Measurements from ENCODE around the gene MYMK.

Gene MYMK

GRCh38 chr9:133531293-133531692 is 6.5 kb upstream of the MYMK start:
- peaks cover 12% of the 10 kb centered on the region for H3K4me1 ChIP-seq (ENCODE audit: control insufficient read depth, insufficient read depth, low read length)
- H3K27me3 ChIP-seq (replicated peaks; ENCODE audit: control insufficient read depth, insufficient read depth, low read length), result peaks cover 64% of the 10 kb centered on the region
- no peak overlapping the region for H3K4me3 ChIP-seq (ENCODE audit: low read length)
- no peak overlapping the region for H3K9ac ChIP-seq (ENCODE audit: low read length)
- no peaks in the 10 kb centered on the region for H3K9me3 ChIP-seq (ENCODE audit: control insufficient read depth, low read length)
- DNase-seq (ENCODE audit: low read depth), result no peak
- no peaks in the 10 kb centered on the region for H3K36me3 ChIP-seq (ENCODE audit: control insufficient read depth, insufficient read depth, low read length, severe bottlenecking)

GRCh38 chr9:133529874-133530273 is 5.1 kb upstream of the MYMK start:
- Histone ChIP-seq H3K9me3 (ENCODE audit: control insufficient read depth, low read length) (no peaks in the 10 kb centered on the region), H3K36me3 (ENCODE audit: control insufficient read depth, insufficient read depth, low read length, severe bottlenecking) (no peaks in the 10 kb centered on the region), H3K9ac (ENCODE audit: low read length) (no peak overlapping the region), H3K4me3 (ENCODE audit: low read length) (no peak overlapping the region), H3K4me1 (ENCODE audit: control insufficient read depth, insufficient read depth, low read length) (peaks cover 12% of the 10 kb centered on the region), H3K27me3 (replicated peaks; ENCODE audit: control insufficient read depth, insufficient read depth, low read length) (peaks cover 65% of the 10 kb centered on the region)
- DNase-seq (ENCODE audit: low read depth), result no peak

- Histone ChIP-seq H3K27me3 (replicated peaks; ENCODE audit: control insufficient read depth, insufficient read depth, low read length) (peaks cover 65% of the 10 kb centered on the region), H3K9ac (ENCODE audit: low read length) (no peak overlapping the region), H3K4me3 (ENCODE audit: low read length) (no peak overlapping the region), H3K9me3 (ENCODE audit: control insufficient read depth, low read length) (no peaks in the 10 kb centered on the region), H3K4me1 (ENCODE audit: control insufficient read depth, insufficient read depth, low read length) (peaks cover 12% of the 10 kb centered on the region), H3K36me3 (ENCODE audit: control insufficient read depth, insufficient read depth, low read length, severe bottlenecking) (no peaks in the 10 kb centered on the region)
- no peak for DNase-seq (ENCODE audit: low read depth)
These were observed 4.7 kb upstream of the MYMK start for GRCh38 chr9:133529457-133529856.

GRCh38 chr9:133528876-133529241 is 4.1 kb upstream of the MYMK start:
- peaks cover 65% of the 10 kb centered on the region for H3K27me3 ChIP-seq (replicated peaks; ENCODE audit: control insufficient read depth, insufficient read depth, low read length)
- H3K4me1 ChIP-seq (ENCODE audit: control insufficient read depth, insufficient read depth, low read length), result peaks cover 8% of the 10 kb centered on the region
- no peak overlapping the region for H3K9ac ChIP-seq (ENCODE audit: low read length)
- no peak for DNase-seq (ENCODE audit: low read depth)
- H3K9me3 ChIP-seq (ENCODE audit: control insufficient read depth, low read length), result no peaks in the 10 kb centered on the region
- no peak overlapping the region for H3K4me3 ChIP-seq (ENCODE audit: low read length)
- H3K36me3 ChIP-seq (ENCODE audit: control insufficient read depth, insufficient read depth, low read length, severe bottlenecking), result no peaks in the 10 kb centered on the region

GRCh38 chr9:133528001-133528875 is 3.5 kb upstream of the MYMK start:
- no peaks in the 10 kb centered on the region for H3K36me3 ChIP-seq (ENCODE audit: control insufficient read depth, insufficient read depth, low read length, severe bottlenecking)
- peaks cover 8% of the 10 kb centered on the region for H3K4me1 ChIP-seq (ENCODE audit: control insufficient read depth, insufficient read depth, low read length)
- H3K27me3 ChIP-seq (replicated peaks; ENCODE audit: control insufficient read depth, insufficient read depth, low read length), result peaks cover 70% of the 10 kb centered on the region
- H3K9ac ChIP-seq (ENCODE audit: low read length), result no peak overlapping the region
- H3K9me3 ChIP-seq (ENCODE audit: control insufficient read depth, low read length), result no peaks in the 10 kb centered on the region
- H3K4me3 ChIP-seq (ENCODE audit: low read length), result no peak overlapping the region
- DNase-seq (ENCODE audit: low read depth), result no peak

GRCh38 chr9:133527444-133527920 is 2.7 kb upstream of the MYMK start:
- H3K4me3 ChIP-seq (ENCODE audit: low read length), result no peak overlapping the region
- peaks cover 8% of the 10 kb centered on the region for H3K4me1 ChIP-seq (ENCODE audit: control insufficient read depth, insufficient read depth, low read length)
- no peak for DNase-seq (ENCODE audit: low read depth)
- no peaks in the 10 kb centered on the region for H3K9me3 ChIP-seq (ENCODE audit: control insufficient read depth, low read length)
- H3K27me3 ChIP-seq (replicated peaks; ENCODE audit: control insufficient read depth, insufficient read depth, low read length), result peaks cover 73% of the 10 kb centered on the region
- no peaks in the 10 kb centered on the region for H3K36me3 ChIP-seq (ENCODE audit: control insufficient read depth, insufficient read depth, low read length, severe bottlenecking)
- H3K9ac ChIP-seq (ENCODE audit: low read length), result no peak overlapping the region

- Histone ChIP-seq H3K4me3 (ENCODE audit: low read length) (no peak overlapping the region), H3K4me1 (ENCODE audit: control insufficient read depth, insufficient read depth, low read length) (peaks cover 8% of the 10 kb centered on the region), H3K36me3 (ENCODE audit: control insufficient read depth, insufficient read depth, low read length, severe bottlenecking) (no peaks in the 10 kb centered on the region), H3K9me3 (ENCODE audit: control insufficient read depth, low read length) (no peaks in the 10 kb centered on the region), H3K9ac (ENCODE audit: low read length) (no peak overlapping the region), H3K27me3 (replicated peaks; ENCODE audit: control insufficient read depth, insufficient read depth, low read length) (peaks cover 70% of the 10 kb centered on the region)
- DNase-seq (ENCODE audit: low read depth), result no peak
These were observed 2.1 kb upstream of the MYMK start for GRCh38 chr9:133526721-133527321.

- Histone ChIP-seq H3K9me3 (ENCODE audit: control insufficient read depth, low read length) (no peaks in the 10 kb centered on the region), H3K27me3 (replicated peaks; ENCODE audit: control insufficient read depth, insufficient read depth, low read length) (peaks cover 64% of the 10 kb centered on the region), H3K9ac (ENCODE audit: low read length) (no peak overlapping the region), H3K36me3 (ENCODE audit: control insufficient read depth, insufficient read depth, low read length, severe bottlenecking) (no peaks in the 10 kb centered on the region), H3K4me3 (ENCODE audit: low read length) (no peak overlapping the region), H3K4me1 (ENCODE audit: control insufficient read depth, insufficient read depth, low read length) (peaks cover 8% of the 10 kb centered on the region)
- DNase-seq (ENCODE audit: low read depth), result no peak
These were observed 918 bp upstream of the MYMK start for GRCh38 chr9:133525677-133526076.

- no peak overlapping the region for H3K9ac ChIP-seq (ENCODE audit: low read length)
- H3K36me3 ChIP-seq (ENCODE audit: control insufficient read depth, insufficient read depth, low read length, severe bottlenecking), result no peaks in the 10 kb centered on the region
- DNase-seq (ENCODE audit: low read depth), result no peak
- H3K4me3 ChIP-seq (ENCODE audit: low read length), result no peak overlapping the region
- no peaks in the 10 kb centered on the region for H3K9me3 ChIP-seq (ENCODE audit: control insufficient read depth, low read length)
- H3K4me1 ChIP-seq (ENCODE audit: control insufficient read depth, insufficient read depth, low read length), result peaks cover 8% of the 10 kb centered on the region
- H3K27me3 ChIP-seq (replicated peaks; ENCODE audit: control insufficient read depth, insufficient read depth, low read length), result peaks cover 49% of the 10 kb centered on the region
These were observed 613 bp downstream of the MYMK start for GRCh38 chr9:133524146-133524545.

- DNase-seq (ENCODE audit: low read depth), result no peak
- no peaks in the 10 kb centered on the region for H3K9me3 ChIP-seq (ENCODE audit: control insufficient read depth, low read length)
- no peak overlapping the region for H3K4me3 ChIP-seq (ENCODE audit: low read length)
- H3K36me3 ChIP-seq (ENCODE audit: control insufficient read depth, insufficient read depth, low read length, severe bottlenecking), result no peaks in the 10 kb centered on the region
- H3K4me1 ChIP-seq (ENCODE audit: control insufficient read depth, insufficient read depth, low read length), result peaks cover 7% of the 10 kb centered on the region
- peaks cover 43% of the 10 kb centered on the region for H3K27me3 ChIP-seq (replicated peaks; ENCODE audit: control insufficient read depth, insufficient read depth, low read length)
- H3K9ac ChIP-seq (ENCODE audit: low read length), result no peak overlapping the region
These were observed 1.7 kb downstream of the MYMK start for GRCh38 chr9:133523106-133523505.

GRCh38 chr9:133522073-133522910 is 2.5 kb downstream of the MYMK start:
- no peak for DNase-seq (ENCODE audit: low read depth)
- no peak overlapping the region for H3K4me3 ChIP-seq (ENCODE audit: low read length)

More at GRCh38 chr9:133522073-133522910, 2.5 kb downstream of the MYMK start:
- H3K27me3 ChIP-seq (replicated peaks; ENCODE audit: control insufficient read depth, insufficient read depth, low read length), result peaks cover 38% of the 10 kb centered on the region
- H3K9me3 ChIP-seq (ENCODE audit: control insufficient read depth, low read length), result no peaks in the 10 kb centered on the region
- H3K9ac ChIP-seq (ENCODE audit: low read length), result no peak overlapping the region
- no peaks in the 10 kb centered on the region for H3K36me3 ChIP-seq (ENCODE audit: control insufficient read depth, insufficient read depth, low read length, severe bottlenecking)
- H3K4me1 ChIP-seq (ENCODE audit: control insufficient read depth, insufficient read depth, low read length), result no peaks in the 10 kb centered on the region

Data from adipocyte (in vitro differentiated cells).